Measurements from ENCODE around the gene UBASH3A.

Gene UBASH3A

DNA sequence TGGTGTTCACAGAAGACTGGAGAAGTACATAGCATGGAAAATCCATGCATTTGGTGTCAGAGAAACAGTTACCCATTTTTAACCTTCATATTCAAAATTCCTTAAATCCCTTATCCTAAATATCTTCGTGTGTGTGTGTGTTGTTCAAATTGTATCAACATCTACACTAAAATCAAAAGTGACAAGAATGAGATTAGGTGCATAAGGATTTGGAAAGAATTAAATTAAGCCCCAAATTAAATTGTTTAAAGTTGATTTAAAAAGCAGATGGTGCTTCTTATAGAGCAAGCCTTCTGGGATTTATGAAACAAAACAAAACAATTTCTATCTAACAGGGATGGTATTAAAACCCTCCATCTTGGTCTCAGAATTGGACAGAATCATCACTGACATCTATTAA lies 87.6 kb downstream of the UBASH3A start:
- no peak for DNase-seq (ENCODE audit: low spot score)

DNA sequence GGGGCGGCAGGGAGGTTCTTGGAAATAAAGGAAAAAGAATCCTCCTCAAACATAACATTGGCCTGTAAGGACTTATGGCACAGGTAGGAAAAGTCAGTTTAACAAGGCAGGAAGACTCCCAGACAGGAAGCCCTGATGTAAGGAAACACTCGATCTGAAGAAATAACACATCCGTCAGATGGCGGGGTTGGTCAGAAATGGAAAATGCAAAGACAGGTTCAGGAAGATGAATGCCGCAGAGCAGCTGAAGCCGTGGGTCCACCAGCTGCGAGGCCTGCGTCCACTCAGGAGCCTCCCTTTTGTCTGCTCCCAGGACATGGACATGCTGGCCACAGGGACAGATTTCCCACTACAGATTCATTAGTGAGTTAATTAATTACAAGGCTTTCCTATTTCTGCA lies 88.5 kb downstream of the UBASH3A start:
- DNase-seq (ENCODE audit: low spot score), result no peak

DNA sequence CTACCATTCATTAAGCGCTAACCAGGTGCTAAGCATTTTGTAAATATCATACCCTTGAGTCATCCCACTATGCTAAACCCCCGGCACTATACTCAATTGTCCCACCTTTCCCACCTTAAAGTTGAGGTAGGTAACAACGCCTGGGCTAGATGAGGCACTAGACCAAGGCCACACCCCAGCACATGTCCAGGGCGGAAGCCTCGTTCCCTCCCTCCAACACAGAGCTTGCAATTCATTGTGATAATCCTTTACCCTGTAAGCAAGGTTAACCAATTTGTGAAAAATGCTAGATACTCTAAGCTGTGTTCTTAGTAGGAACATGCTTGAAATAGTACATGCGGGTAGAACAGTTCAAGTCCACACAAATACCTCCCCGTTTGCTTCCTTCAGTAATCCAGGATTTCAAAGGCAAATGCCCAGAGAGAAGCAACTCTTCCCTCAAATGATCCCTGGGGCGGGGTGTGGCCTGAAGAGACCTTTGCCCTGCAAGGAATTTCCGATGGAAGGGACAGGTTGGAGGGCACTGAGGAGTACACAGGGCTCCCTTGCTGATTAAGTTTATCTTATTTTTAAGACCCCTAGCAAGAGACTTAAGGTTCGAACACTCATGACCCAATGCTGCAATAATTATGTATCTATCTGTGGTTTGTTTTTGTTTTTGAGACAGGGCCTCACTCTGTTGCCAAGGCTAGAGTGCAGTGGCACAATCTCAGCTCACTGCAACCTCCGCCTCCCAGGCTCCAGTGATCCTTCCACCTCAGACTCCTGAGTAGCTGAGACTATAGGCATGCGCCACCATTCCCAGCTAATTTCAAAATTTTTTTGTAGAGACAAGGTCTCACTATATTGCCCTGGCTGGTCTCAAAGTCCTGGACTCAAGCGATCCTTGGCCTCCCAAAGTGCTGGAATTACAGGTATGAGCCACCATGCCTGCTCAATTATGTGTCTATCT lies 89.7 kb downstream of the UBASH3A start:
- DNase-seq (ENCODE audit: low spot score), result no peak

DNA sequence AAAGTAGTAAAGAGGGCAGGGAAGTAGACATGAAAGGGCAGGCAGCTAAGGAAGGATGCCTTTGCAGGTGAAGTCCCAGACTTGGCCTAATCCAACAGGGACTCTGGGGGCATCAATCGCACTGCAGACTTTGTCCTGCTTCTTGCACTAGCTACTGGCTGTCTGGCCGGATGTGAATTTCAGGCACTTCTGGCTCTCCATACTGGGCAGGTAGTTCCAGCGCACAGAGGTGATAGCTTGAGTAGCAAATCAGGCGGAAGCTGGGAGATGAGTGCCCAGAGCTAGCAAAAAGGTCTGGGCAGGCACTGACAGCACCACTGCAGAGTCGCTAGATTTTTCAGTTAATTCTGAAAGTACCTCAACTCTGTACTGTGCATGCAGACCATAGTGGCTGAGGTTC lies 91.3 kb downstream of the UBASH3A start:
- no peak for DNase-seq (ENCODE audit: low spot score)

DNA sequence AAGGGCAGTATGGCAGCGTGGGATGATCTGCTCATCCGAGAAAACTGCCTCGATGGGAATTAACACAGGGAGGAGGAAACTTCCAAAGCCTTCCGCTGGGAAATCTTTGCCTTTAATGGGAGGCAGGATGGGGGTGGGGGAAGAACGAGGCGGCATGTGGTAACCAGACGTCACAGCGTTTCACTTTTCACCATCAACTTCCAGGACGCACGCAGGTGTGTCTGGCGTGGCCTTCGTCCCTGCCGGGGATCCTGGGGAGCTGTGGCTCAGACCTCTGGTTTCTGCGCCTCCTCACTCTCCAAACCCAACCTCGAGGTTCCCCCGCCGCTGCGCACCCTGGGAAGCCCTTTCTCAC lies 92.0 kb downstream of the UBASH3A start:
- no peak for DNase-seq (ENCODE audit: low spot score)

DNA sequence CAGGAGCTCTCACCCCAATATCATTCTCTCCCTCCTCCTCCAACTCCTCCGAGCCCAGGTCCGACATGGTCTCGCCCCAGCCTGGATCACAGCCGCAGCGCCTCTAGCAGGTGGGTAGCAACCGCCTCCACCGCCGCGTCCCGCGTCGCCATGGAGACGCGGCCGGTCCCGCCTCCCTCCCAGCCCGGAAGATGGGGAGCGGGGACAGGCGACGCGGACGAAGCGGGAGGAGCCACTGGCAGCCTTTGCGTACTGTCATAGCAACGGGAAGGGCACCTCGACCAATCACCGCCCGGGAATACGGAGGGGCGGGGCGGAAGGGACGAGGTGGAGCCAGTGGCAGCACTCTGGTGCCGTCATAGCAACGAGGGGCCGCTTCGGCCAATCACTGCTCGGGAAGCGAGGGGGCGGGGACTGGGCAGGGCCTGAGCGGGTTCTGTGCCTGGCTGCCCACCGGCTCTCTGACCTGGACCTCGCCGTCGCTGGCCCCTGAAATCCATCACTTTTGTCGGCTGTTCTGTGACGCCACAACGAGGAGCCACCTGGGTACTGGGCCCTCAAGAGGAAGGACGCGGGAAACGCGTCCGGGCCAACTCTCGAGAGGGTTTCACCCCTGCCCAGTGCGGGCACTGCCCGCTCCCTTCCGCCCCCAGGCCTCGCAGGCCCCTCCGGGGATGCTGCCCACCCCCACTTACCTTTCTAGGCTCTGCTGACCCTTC lies 92.6 kb downstream of the UBASH3A start, which contains the start of gene RSPH1:
RSPH1 (minus strand) TSS at position 105 of the 719 bp plus-strand sequence; CDS start at position 67, 38 bp downstream.
- peak; percentile 99 for DNase-seq (ENCODE audit: low spot score)

DNA sequence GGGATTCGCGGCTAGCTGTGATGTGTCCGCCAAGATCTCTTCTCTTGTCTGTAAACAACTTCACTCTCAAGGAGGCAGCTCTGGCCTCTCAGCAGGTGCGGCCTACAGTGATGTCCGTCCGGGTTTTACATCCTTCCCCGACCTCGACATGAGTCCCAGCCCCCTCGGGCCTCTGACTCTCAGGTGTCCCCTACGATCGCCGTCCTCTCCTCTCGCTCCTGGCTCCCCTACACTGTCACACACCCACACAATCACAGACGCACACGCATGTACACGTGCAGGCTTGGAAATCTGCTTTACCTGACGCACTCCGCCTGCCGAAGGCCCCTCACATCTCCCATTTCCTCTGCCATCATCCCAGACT lies 93.1 kb downstream of the UBASH3A start:
- no peak for DNase-seq (ENCODE audit: low spot score)

All from AG20443 (cell line).